ENCODE measurements around the gene VANGL2.
A peak's percentile ranks its signal among the peaks of the same experiment; 100 is the strongest.

Gene VANGL2

DNA sequence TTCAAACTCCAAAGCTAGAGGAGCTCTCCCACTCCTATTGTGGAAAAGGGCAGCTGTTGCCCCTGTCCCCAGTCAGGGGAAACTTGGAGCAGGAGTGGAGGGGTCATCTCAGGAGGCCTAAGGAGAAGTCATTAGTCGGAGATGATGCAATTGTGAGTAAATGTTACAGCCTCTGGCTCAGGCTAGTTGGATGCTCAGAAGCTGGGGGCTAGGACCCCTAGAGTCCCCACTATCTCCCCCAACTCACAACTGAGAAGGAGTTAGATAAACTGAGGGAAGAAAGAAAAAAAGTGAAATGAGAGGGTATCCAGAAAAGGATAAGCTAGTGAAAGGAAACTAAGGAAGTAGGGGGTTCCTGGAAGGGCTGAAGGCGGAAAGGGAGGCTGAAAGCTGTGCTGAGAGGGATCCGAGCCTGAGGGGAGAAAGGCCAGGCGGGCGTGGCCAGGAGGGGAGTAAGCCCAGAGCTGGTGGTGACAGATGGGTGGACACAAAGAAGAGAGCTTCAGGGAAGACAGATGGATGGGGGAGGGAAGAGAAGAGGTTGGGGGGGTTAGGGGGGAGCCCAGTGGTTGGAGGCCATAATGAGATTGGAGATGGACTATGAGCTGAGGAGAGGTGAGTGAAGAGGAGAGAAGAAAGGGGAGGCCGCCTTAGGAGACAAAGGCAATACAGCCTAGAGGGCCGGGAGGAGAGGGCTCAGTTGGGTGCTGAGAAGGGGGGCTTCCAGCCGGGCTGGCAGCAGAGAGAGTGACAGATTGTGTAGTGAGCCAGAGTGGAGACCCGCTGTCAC, 38.0 kb upstream of the VANGL2 start:
- H3K4me3 ChIP-seq (ENCODE audit: low read length), result no peak overlapping the region
- H3K4me1 ChIP-seq (ENCODE audit: insufficient read depth, low read length), result peaks cover 20% of the 10 kb centered on the region
- peak overlapping the region; percentile 29 for H3K27ac ChIP-seq (ENCODE audit: low read depth, low read length)
- no peaks in the 10 kb centered on the region for H3K9me3 ChIP-seq (ENCODE audit: insufficient read depth, low read depth, low read length)
- WGBS, result 50% methylated on average over 9 of the region's 9 CpGs
- peak overlapping the region; percentile 46 for H3K9ac ChIP-seq (ENCODE audit: low read depth, low read length)
- H3K27me3 ChIP-seq (ENCODE audit: insufficient read depth, low read length), result no peaks in the 10 kb centered on the region
- H3K36me3 ChIP-seq (ENCODE audit: insufficient read depth, low read length), result peaks cover 35% of the 10 kb centered on the region

DNA sequence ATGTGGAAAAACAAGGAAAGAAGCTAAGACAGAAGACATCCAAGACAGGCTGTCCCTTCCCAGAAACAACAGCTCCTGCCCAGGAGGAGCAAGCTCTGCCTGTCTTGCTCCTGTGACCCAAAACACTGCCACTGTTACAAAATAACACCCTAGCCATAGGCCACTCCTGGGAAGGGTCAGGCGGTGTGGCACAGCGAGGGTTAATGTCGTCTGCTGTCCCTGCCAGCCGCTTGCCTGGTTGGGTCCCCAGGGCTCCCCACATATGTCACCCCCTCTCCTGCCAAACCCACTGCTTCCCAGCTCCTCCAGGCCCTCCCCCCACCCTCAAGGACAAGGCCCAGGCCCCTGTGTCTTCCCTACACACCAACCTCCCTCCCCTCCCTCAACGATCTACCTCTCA, 37.4 kb upstream of the VANGL2 start:
- no peaks in the 10 kb centered on the region for H3K9me3 ChIP-seq (ENCODE audit: insufficient read depth, low read depth, low read length)
- peak overlapping the region; percentile 62 for H3K27ac ChIP-seq (ENCODE audit: low read depth, low read length)
- H3K4me1 ChIP-seq (ENCODE audit: insufficient read depth, low read length), result peaks cover 20% of the 10 kb centered on the region
- WGBS, result 59% methylated on average over 4 of the region's 5 CpGs
- H3K9ac ChIP-seq (ENCODE audit: low read depth, low read length), result peak overlapping the region; percentile 46; the same call in 1 of the 2 replicates
- H3K4me3 ChIP-seq (ENCODE audit: low read length), result no peak overlapping the region
- peaks cover 29% of the 10 kb centered on the region for H3K36me3 ChIP-seq (ENCODE audit: insufficient read depth, low read length)
- no peaks in the 10 kb centered on the region for H3K27me3 ChIP-seq (ENCODE audit: insufficient read depth, low read length)

GRCh38 chr1:160363951-160364735, 36.2 kb upstream of the VANGL2 start:
- H3K27me3 ChIP-seq (ENCODE audit: insufficient read depth, low read length), result no peaks in the 10 kb centered on the region
- H3K9ac ChIP-seq (ENCODE audit: low read depth, low read length), result no peak overlapping the region
- WGBS, result 80% methylated on average over 12 of the region's 12 CpGs

DNA sequence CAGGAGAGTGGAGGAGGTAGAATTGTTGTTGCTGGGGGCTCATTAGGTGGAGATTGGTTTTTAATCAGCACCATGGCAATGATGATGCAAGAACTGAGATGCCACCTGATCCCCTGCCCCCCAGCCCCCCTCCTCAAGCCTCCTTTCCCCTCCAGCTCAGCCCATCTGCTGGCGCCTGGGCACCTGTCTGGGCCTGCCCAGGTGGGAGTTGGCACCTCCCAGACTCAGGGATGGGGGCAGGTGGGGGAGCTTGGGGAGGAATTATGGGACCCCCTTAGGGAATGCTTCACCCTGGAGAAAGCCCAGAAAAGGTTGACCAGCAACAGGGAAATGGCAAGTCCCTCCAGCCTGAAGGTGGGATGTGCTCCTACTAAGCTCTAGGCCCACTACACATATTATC, 35.0 kb upstream of the VANGL2 start:
- Histone ChIP-seq H3K4me1 (ENCODE audit: insufficient read depth, low read length) (peaks cover 20% of the 10 kb centered on the region), H3K36me3 (ENCODE audit: insufficient read depth, low read length) (peaks cover 8% of the 10 kb centered on the region; the same call in 1 of the 2 replicates), H3K27ac (ENCODE audit: low read depth, low read length) (no peak overlapping the region), H3K27me3 (ENCODE audit: insufficient read depth, low read length) (no peaks in the 10 kb centered on the region), H3K9ac (ENCODE audit: low read depth, low read length) (no peak overlapping the region), H3K9me3 (ENCODE audit: insufficient read depth, low read depth, low read length) (no peaks in the 10 kb centered on the region), H3K4me3 (ENCODE audit: low read length) (no peak overlapping the region)
- WGBS, result 100% methylated on average over 1 of the region's 1 CpG

More at GRCh38 chr1:160363951-160364735, 36.2 kb upstream of the VANGL2 start:
- H3K9me3 ChIP-seq (ENCODE audit: insufficient read depth, low read depth, low read length), result no peaks in the 10 kb centered on the region
- H3K4me3 ChIP-seq (ENCODE audit: low read length), result no peak overlapping the region
- no peak overlapping the region for H3K27ac ChIP-seq (ENCODE audit: low read depth, low read length)
- H3K4me1 ChIP-seq (ENCODE audit: insufficient read depth, low read length), result peaks cover 20% of the 10 kb centered on the region
- H3K36me3 ChIP-seq (ENCODE audit: insufficient read depth, low read length), result peaks cover 20% of the 10 kb centered on the region; the same call in 1 of the 2 replicates

DNA sequence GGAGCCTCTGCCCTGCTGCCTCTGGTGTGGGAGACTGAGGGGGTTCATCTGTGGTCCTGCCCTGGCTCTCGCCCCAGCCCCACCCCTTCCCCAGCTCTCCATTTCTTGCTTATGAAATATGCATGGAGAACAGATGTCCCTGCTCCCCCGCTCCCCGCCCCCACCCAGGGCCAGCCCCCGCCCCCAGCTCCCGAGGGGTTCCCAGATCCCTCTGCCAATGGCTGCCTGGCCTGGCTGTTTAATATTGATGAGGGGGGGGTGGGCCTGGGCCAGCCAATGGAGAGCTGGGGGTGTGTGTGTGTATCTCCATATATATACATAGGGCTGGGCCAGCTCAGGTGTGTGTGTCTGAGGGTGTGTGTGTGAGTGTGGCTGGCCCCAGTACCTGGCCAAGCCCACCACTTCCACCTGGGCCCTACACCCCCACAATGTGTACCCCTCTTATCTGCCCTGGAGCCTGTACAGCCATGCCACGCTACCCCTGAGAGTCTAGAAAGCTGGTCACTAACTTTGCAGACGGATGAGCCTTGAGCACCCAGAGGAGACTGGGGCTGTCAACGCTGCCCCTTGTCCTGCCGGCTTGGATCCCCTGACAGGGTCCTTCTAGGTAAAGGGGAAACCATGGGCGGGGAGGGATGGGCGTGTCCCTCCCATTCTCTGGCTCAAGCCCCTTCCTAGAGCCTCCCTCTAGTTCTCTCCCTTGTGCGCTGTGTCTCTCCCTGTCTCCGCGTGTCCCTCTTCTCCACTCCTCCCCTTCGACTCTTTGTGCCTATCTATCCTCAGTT, 33.4 kb upstream of the VANGL2 start, which contains the start of gene NHLH1:
Gene NHLH1 (plus strand): TSS at position 341 of the 785 bp plus-strand sequence. CDS start 3,661 bp downstream, outside the sequence.
- WGBS, result 87% methylated on average over 15 of the region's 15 CpGs
- no peak within 1 kb of the TSS for H3K4me3 ChIP-seq (ENCODE audit: low read length)
- H3K27me3 ChIP-seq (ENCODE audit: insufficient read depth, low read length), result no peaks in the 10 kb centered on the region
- H3K27ac ChIP-seq (ENCODE audit: low read depth, low read length), result no peak within 1 kb of the TSS
- H3K9me3 ChIP-seq (ENCODE audit: insufficient read depth, low read depth, low read length), result no peaks in the 10 kb centered on the region
- peaks cover 15% of the 10 kb centered on the region for H3K4me1 ChIP-seq (ENCODE audit: insufficient read depth, low read length)
- no peak within 1 kb of the TSS for H3K9ac ChIP-seq (ENCODE audit: low read depth, low read length)
- no peaks in the 10 kb centered on the region for H3K36me3 ChIP-seq (ENCODE audit: insufficient read depth, low read length)

DNA sequence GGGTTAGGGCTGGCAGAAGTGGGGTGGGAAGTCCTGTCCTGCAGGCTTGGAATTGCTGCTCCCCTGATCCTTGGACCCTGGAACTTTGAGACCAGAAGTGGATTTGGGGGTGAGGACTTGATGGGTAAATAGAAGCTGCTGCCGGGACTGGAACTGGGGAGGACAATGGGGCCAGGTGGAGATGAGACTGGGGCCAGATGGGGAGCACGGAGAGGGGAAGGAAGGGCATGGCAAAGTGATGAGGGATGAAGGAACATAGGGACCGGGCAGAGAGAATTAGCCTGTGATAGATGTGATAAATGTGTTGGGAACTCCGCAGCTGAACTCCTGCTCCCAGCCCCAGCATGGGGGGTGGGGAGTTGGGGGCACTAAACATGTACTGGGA, 32.9 kb upstream of the VANGL2 start:
- 87% methylated on average over 4 of the region's 4 CpGs for WGBS
- Histone ChIP-seq H3K4me1 (ENCODE audit: insufficient read depth, low read length) (peaks cover 10% of the 10 kb centered on the region), H3K27ac (ENCODE audit: low read depth, low read length) (no peak overlapping the region), H3K27me3 (ENCODE audit: insufficient read depth, low read length) (no peaks in the 10 kb centered on the region), H3K9ac (ENCODE audit: low read depth, low read length) (no peak overlapping the region), H3K4me3 (ENCODE audit: low read length) (no peak overlapping the region), H3K36me3 (ENCODE audit: insufficient read depth, low read length) (no peaks in the 10 kb centered on the region), H3K9me3 (ENCODE audit: insufficient read depth, low read depth, low read length) (no peaks in the 10 kb centered on the region)

DNA sequence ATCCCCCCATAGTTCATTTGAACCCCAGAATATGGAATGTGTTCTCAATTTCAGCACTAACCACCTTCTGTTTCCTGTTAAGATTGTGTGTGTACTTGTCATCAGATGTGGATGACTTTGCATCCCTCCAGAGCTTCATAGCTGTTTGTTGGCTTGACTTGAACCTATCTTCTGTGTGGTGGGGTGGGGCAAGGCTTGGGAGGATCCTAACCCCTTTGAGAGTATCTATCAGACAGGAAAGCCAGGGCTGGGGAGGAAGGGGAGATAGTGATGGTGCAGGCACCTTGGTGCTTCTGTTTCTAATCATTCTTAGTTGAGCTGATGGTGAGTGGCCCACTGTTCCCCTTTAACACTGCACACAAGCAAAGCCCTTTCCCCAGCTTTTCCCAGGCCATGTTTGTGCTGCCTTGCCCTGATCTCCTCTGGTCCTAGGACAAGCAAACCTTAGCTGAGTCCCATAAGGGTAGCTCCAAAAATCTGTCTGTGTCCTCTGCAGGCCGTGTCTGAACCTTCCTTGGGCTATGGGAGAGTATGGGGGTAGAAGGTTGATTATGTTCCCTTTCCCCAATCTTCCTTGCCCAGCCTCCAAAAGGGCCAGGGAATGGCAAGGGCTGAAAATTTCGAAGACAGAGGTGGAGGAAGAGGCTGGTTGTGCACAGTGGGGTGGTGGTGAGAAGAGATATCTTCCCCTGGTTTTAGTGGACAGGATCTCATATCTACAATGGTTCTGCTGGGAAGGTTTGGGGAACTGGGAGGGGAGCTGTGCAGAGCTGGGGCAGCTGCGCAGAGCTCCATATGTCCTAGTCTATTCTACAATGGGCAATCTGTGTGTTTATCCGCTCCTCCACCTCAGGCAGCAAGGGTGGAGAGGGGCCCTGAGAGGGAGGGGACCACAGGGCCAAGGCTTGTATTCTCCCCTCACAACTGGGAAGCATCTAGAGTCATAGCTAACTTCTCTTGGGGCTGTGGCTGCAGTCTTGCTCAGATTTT, 32.1 kb upstream of the VANGL2 start:
- no peaks in the 10 kb centered on the region for H3K27me3 ChIP-seq (ENCODE audit: insufficient read depth, low read length)
- 78% methylated on average over 4 of the region's 4 CpGs for WGBS
- no peaks in the 10 kb centered on the region for H3K9me3 ChIP-seq (ENCODE audit: insufficient read depth, low read depth, low read length)
- H3K36me3 ChIP-seq (ENCODE audit: insufficient read depth, low read length), result no peaks in the 10 kb centered on the region
- H3K4me3 ChIP-seq (ENCODE audit: low read length), result no peak overlapping the region
- H3K4me1 ChIP-seq (ENCODE audit: insufficient read depth, low read length), result peaks cover 3% of the 10 kb centered on the region
- H3K27ac ChIP-seq (ENCODE audit: low read depth, low read length), result no peak overlapping the region
- no peak overlapping the region for H3K9ac ChIP-seq (ENCODE audit: low read depth, low read length)

GRCh38 chr1:160369087-160369486, 31.3 kb upstream of the VANGL2 start:
- H3K27me3 ChIP-seq (ENCODE audit: insufficient read depth, low read length), result no peaks in the 10 kb centered on the region
- 100% methylated on average over 1 of the region's 1 CpG for WGBS
- no peaks in the 10 kb centered on the region for H3K9me3 ChIP-seq (ENCODE audit: insufficient read depth, low read depth, low read length)
- H3K4me1 ChIP-seq (ENCODE audit: insufficient read depth, low read length), result no peaks in the 10 kb centered on the region
- no peak overlapping the region for H3K27ac ChIP-seq (ENCODE audit: low read depth, low read length)
- no peaks in the 10 kb centered on the region for H3K36me3 ChIP-seq (ENCODE audit: insufficient read depth, low read length)
- no peak overlapping the region for H3K4me3 ChIP-seq (ENCODE audit: low read length)
- no peak overlapping the region for H3K9ac ChIP-seq (ENCODE audit: low read depth, low read length)

- H3K4me3 ChIP-seq (ENCODE audit: low read length), result no peak overlapping the region
- no peaks in the 10 kb centered on the region for H3K9me3 ChIP-seq (ENCODE audit: insufficient read depth, low read depth, low read length)
- H3K27ac ChIP-seq (ENCODE audit: low read depth, low read length), result no peak overlapping the region
- WGBS, result 89% methylated on average over 41 of the region's 42 CpGs
- H3K36me3 ChIP-seq (ENCODE audit: insufficient read depth, low read length), result no peaks in the 10 kb centered on the region
- H3K9ac ChIP-seq (ENCODE audit: low read depth, low read length), result no peak overlapping the region
- no peaks in the 10 kb centered on the region for H3K27me3 ChIP-seq (ENCODE audit: insufficient read depth, low read length)
- H3K4me1 ChIP-seq (ENCODE audit: insufficient read depth, low read length), result peaks cover 16% of the 10 kb centered on the region
Measured at GRCh38 chr1:160370561-160371345, 29.6 kb upstream of the VANGL2 start.

GRCh38 chr1:160371346-160371631, 29.1 kb upstream of the VANGL2 start:
- no peaks in the 10 kb centered on the region for H3K9me3 ChIP-seq (ENCODE audit: insufficient read depth, low read depth, low read length)
- no peaks in the 10 kb centered on the region for H3K36me3 ChIP-seq (ENCODE audit: insufficient read depth, low read length)
- H3K27me3 ChIP-seq (ENCODE audit: insufficient read depth, low read length), result no peaks in the 10 kb centered on the region
- H3K9ac ChIP-seq (ENCODE audit: low read depth, low read length), result no peak overlapping the region
- H3K4me3 ChIP-seq (ENCODE audit: low read length), result no peak overlapping the region
- H3K4me1 ChIP-seq (ENCODE audit: insufficient read depth, low read length), result peaks cover 21% of the 10 kb centered on the region
- H3K27ac ChIP-seq (ENCODE audit: low read depth, low read length), result no peak overlapping the region

Measured in HUES64 (cell line).